Effector memory CD8-positive, alpha-beta T cell (primary cell): ENCODE measurements around the gene DXO.
"Not testable (repeated sequence)": the region's sequence is repeated elsewhere in the genome, so short reads cannot be mapped to it uniquely, and the experiment has no call there.

Experiments used
- ATAC-seq: fragments of 150-1000 bp; cut with Tn5 transposase; replicated peaks from 2 replicates; pipeline ENCODE4 v1.10.0; 2021; ENCODE audit warnings: mild to moderate bottlenecking, moderate library complexity
- DNase-seq, 3 experiments: peaks; one replicate each; pipeline ENCODE4 v3.0.0; 2021
- H3K27ac Mint-ChIP-seq, 2 donors: one replicate each; pipeline ENCODE4 v1.8.0; 2022; ENCODE audit warnings: mild to moderate bottlenecking in 2 of 2, mixed read lengths in 2 of 2, moderate library complexity in 2 of 2
- H3K27me3 Mint-ChIP-seq, 2 donors: one replicate each; pipeline ENCODE4 v1.8.0; 2022; ENCODE audit warnings: mixed read lengths in 2 of 2
- H3K36me3 Mint-ChIP-seq: one replicate; pipeline ENCODE4 v1.8.0; 2022; ENCODE audit warnings: mild to moderate bottlenecking, moderate library complexity, mixed read lengths; ENCODE audit not compliant: insufficient read depth
- H3K4me1 Mint-ChIP-seq, 2 donors: one replicate each; pipeline ENCODE4 v1.8.0; 2022; ENCODE audit warnings: low read depth in 2 of 2, mixed read lengths in 2 of 2
- H3K4me3 Mint-ChIP-seq, 2 donors: one replicate each; pipeline ENCODE4 v1.8.0; 2022; ENCODE audit warnings: mild to moderate bottlenecking in 2 of 2, mixed read lengths in 2 of 2, moderate library complexity in 2 of 2
- H3K9me3 Mint-ChIP-seq, 2 donors: one replicate each; pipeline ENCODE4 v1.8.0; 2022; ENCODE audit warnings: mixed read lengths in 2 of 2

The DXO gene

GRCh38 chr6:32003301-32003700 lies 31.4 kb upstream of the DXO start:
- DNase-seq, H3K4me1 Mint-ChIP-seq, ATAC-seq, H3K9me3 Mint-ChIP-seq, H3K27ac Mint-ChIP-seq, H3K27me3 Mint-ChIP-seq, H3K4me3 Mint-ChIP-seq, H3K36me3 Mint-ChIP-seq: not testable (repeated sequence)

- ATAC-seq: not testable (repeated sequence)
These were observed 30.8 kb upstream of the DXO start for GRCh38 chr6:32002546-32003268.

DNA sequence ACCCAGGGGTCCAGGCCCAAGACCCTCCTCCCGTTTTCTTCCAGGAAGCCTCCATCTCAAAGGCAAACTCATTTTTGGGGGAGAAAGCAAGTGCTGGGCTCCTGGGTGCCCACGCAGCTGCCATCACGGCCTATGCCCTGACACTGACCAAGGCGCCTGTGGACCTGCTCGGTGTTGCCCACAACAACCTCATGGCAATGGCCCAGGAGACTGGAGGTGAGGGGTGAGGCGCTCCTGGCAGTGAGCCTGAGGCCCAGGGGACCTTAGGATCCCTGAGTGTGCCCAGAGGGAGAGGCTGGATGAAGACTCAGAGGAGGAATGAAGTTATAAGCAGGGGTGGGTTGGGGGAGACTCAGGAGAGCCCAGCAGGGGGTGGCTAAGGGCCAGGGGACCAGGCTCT lies 24.4 kb upstream of the DXO start:
- not testable (repeated sequence) for H3K9me3 Mint-ChIP-seq, H3K36me3 Mint-ChIP-seq, H3K4me1 Mint-ChIP-seq, H3K27me3 Mint-ChIP-seq, H3K27ac Mint-ChIP-seq, DNase-seq, ATAC-seq, H3K4me3 Mint-ChIP-seq

More at GRCh38 chr6:32002546-32003268, 30.8 kb upstream of the DXO start:
- H3K4me1 Mint-ChIP-seq, H3K4me3 Mint-ChIP-seq, H3K27me3 Mint-ChIP-seq, H3K27ac Mint-ChIP-seq, H3K36me3 Mint-ChIP-seq, DNase-seq, H3K9me3 Mint-ChIP-seq: not testable (repeated sequence)

- not testable (repeated sequence) for H3K27me3 Mint-ChIP-seq, ATAC-seq, H3K4me1 Mint-ChIP-seq, H3K27ac Mint-ChIP-seq, H3K4me3 Mint-ChIP-seq, H3K9me3 Mint-ChIP-seq, H3K36me3 Mint-ChIP-seq, DNase-seq
These were observed 22.5 kb upstream of the DXO start for GRCh38 chr6:31994421-31994820.

DNA sequence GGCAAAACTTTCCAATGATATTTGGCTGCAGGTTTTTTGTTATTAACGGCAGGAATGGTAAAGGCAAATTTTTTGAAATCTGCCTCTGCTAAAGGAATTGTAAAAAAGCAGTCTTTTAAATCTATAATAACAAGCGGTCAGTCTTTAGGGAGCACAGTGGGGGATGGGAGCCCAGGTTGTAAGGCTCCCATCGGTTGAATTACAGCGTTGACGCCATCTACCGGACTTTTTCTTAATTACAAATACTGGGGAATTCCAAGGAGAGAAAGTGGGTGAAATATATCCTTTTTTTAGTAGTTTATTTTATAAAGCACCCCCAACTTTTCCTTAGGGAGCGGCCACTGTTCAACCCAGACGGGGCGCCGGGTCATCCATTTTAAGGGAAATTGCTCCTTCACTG lies 17.4 kb upstream of the DXO start:
- H3K4me1 Mint-ChIP-seq, ATAC-seq, H3K36me3 Mint-ChIP-seq, H3K27ac Mint-ChIP-seq, H3K9me3 Mint-ChIP-seq, H3K4me3 Mint-ChIP-seq, H3K27me3 Mint-ChIP-seq, DNase-seq: not testable (repeated sequence)

DNA sequence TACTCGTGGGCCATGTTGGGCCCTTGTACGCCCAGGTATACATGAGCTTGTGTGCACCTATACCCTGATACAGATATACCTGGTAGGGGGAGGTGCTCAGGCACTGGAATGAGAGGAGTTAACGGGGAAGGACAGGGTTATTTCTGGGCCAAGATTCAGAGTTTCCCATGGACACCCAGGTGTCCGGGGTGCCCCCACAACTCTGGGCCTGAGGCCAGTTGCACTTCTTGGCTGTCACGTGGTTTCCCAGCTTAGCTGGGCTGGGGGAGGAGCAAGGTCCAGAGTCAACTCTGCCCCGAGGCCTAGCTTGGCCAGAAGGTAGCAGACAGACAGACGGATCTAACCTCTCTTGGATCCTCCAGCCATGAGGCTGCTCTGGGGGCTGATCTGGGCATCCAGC lies 9.8 kb upstream of the DXO start, which contains the start of gene C4A:
C4A (plus strand) TSS at position 314 of the 400 bp plus-strand sequence; CDS start at position 365, 51 bp downstream.
- H3K27me3 Mint-ChIP-seq, H3K4me1 Mint-ChIP-seq, DNase-seq, H3K27ac Mint-ChIP-seq, H3K9me3 Mint-ChIP-seq, H3K4me3 Mint-ChIP-seq, ATAC-seq: not testable (repeated sequence)
- peaks cover 14% of the 10 kb centered on the region for H3K36me3 Mint-ChIP-seq

- not testable (repeated sequence) for H3K27me3 Mint-ChIP-seq, ATAC-seq, DNase-seq, H3K4me1 Mint-ChIP-seq, H3K4me3 Mint-ChIP-seq, H3K27ac Mint-ChIP-seq, H3K9me3 Mint-ChIP-seq
- H3K36me3 Mint-ChIP-seq: peaks cover 14% of the 10 kb centered on the region
These were observed 9.1 kb upstream of the DXO start for GRCh38 chr6:31980998-31981397.

- H3K4me3 Mint-ChIP-seq, H3K4me1 Mint-ChIP-seq, H3K9me3 Mint-ChIP-seq, H3K27me3 Mint-ChIP-seq, ATAC-seq, DNase-seq: not testable (repeated sequence)
- peak overlapping the region in 1 of 2 donors; percentile 29 for H3K27ac Mint-ChIP-seq
- peaks cover 14% of the 10 kb centered on the region for H3K36me3 Mint-ChIP-seq
These were observed 8.4 kb upstream of the DXO start for GRCh38 chr6:31980195-31980876.

GRCh38 chr6:31979238-31979898 lies 7.4 kb upstream of the DXO start:
- Mint-ChIP-seq H3K9me3 (no peaks in the 10 kb centered on the region), H3K4me3 (no peak overlapping the region), H3K27me3 (no peaks in the 10 kb centered on the region), H3K4me1 (no peaks in the 10 kb centered on the region), H3K36me3 (peaks cover 14% of the 10 kb centered on the region), H3K27ac (peak overlapping the region; percentile 53 to 75)
- no peak for DNase-seq
- no peak for ATAC-seq

DNA sequence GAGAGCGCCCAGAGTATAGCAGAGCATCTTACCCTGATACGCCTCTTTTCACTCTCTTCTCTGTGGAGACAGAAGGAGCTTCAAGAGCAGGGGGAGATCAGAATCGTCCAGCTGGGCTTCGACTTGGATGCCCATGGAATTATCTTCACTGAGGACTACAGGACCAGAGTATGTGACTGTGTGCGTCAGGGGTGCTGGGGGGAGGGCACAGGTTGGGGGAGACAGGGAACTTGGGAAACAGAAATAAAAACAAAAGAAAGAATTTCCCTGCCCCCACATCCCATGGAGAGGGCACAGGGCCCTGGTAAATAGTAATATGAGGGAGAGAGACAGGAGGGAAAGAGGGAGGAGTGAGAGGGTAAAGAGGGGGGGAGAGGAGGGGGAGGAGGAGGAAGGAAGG lies 6.9 kb upstream of the DXO start:
- Mint-ChIP-seq H3K4me3 (no peak overlapping the region), H3K36me3 (peaks cover 18% of the 10 kb centered on the region), H3K27ac (peak overlapping the region; percentile 53 to 75), H3K9me3 (no peaks in the 10 kb centered on the region), H3K4me1 (no peaks in the 10 kb centered on the region), H3K27me3 (no peaks in the 10 kb centered on the region)
- DNase-seq (no peak), ATAC-seq (no peak)

- ATAC-seq: no peak
- H3K36me3 Mint-ChIP-seq: peaks cover 22% of the 10 kb centered on the region
- no peak overlapping the region for H3K27ac Mint-ChIP-seq
- H3K4me1 Mint-ChIP-seq: peaks cover 5 to 7% of the 10 kb centered on the region in 2 donors
- no peaks in the 10 kb centered on the region for H3K9me3 Mint-ChIP-seq
- no peak for DNase-seq
- H3K27me3 Mint-ChIP-seq: no peaks in the 10 kb centered on the region
- no peak overlapping the region for H3K4me3 Mint-ChIP-seq
These were observed 6.0 kb upstream of the DXO start for GRCh38 chr6:31977816-31978431.

DNA sequence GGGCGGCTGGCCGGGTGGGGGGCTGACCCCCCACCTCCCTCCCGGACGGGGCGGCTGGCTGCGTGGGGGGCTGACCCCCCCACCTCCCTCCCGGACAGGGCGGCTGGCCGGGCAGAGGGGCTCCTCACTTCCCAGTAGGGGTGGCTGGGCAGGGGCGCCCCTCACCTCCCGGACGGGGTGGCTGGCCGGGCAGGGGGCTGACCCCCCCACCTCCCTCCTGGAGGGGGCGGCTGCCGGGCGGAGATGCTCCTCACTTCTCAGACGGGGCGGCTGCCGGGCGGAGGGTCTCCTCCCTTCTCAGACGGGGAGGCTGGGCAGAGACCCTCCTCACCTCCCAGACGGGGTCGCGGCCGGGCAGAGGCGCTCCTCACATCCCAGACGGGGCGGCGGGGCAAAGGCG lies 4.1 kb upstream of the DXO start:
- Mint-ChIP-seq H3K4me1 (peaks cover 15 to 17% of the 10 kb centered on the region in 2 donors), H3K36me3 (peaks cover 40% of the 10 kb centered on the region)
- not testable (repeated sequence) for H3K4me3 Mint-ChIP-seq, H3K27me3 Mint-ChIP-seq, H3K9me3 Mint-ChIP-seq, DNase-seq, ATAC-seq, H3K27ac Mint-ChIP-seq

DNA sequence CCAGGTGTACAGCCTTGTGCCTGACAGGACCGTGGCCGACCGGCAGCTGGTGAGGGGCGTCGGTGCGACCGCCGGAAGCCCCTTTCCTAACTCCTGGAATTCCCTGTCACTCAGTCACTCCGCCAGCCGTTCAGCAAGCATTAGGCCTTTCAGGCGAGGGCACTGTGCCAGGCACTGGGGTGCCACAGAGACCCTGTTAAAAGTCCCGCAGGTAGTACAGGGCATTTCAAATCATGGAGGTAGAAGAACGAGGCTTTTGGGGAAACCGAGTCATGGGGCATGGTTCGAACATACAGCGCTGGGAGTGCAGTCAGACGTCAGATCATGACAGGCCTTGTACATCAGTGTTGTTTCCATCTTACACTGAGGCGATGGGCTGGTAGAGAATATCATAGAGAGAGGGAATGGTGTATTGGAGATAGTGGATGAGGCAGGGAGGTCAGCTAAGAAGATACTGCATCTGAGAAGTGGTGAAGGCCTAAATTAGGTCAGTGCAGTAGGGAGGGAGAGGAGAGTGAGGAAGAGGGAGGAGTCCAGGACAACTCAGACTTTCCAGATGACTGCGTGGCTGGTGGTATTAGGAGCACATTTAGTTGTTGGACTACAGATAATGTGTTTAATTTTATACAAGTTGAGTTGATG lies 892 bp upstream of the DXO start:
- no peak for DNase-seq
- Mint-ChIP-seq H3K27ac (peak overlapping the region; percentile 100), H3K4me1 (peaks cover 23 to 29% of the 10 kb centered on the region in 2 donors), H3K27me3 (no peaks in the 10 kb centered on the region), H3K9me3 (no peaks in the 10 kb centered on the region), H3K4me3 (peak overlapping the region; percentile 91 to 93), H3K36me3 (peaks cover 60% of the 10 kb centered on the region)
- ATAC-seq: no peak
